Measurements from ENCODE around the gene PTPRT.

DNA sequence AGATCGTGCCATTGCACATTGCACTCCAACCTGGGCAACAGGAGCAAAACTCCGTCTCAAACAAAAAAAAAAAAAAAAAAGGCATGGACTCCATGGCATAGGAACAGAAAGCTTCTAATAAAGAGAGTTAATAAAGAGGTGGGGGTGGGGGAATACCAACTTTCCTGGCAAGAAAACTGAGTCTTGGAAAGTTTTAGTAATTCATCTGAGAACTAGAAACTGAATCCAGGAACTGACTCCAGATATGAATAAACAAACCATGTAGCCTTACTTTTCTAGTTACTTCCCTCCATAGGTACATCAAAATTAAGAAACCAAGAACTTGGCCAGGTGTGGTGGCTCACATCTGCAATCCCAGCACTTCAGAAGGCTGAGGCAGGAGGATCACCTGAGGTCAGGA is 38.5 kb downstream of the PTPRT start:
- TF ChIP-seq, protein P1, sequence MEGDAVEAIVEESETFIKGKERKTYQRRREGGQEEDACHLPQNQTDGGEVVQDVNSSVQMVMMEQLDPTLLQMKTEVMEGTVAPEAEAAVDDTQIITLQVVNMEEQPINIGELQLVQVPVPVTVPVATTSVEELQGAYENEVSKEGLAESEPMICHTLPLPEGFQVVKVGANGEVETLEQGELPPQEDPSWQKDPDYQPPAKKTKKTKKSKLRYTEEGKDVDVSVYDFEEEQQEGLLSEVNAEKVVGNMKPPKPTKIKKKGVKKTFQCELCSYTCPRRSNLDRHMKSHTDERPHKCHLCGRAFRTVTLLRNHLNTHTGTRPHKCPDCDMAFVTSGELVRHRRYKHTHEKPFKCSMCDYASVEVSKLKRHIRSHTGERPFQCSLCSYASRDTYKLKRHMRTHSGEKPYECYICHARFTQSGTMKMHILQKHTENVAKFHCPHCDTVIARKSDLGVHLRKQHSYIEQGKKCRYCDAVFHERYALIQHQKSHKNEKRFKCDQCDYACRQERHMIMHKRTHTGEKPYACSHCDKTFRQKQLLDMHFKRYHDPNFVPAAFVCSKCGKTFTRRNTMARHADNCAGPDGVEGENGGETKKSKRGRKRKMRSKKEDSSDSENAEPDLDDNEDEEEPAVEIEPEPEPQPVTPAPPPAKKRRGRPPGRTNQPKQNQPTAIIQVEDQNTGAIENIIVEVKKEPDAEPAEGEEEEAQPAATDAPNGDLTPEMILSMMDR (IDR thresholded peaks at IDR 0.05 in 2 of 3, conservative IDR thresholded peaks at IDR 0.05 in 1 of 3; ENCODE audit: borderline replicate concordance in 1 of 3, insufficient read depth in 1 of 3, low read depth in 2 of 3, low read length in 2 of 3), result no peak
- no peak for TF ChIP-seq EZH2 (IDR thresholded peaks at IDR 0.05)
- no peak for TF ChIP-seq POLR2A (IDR thresholded peaks at IDR 0.05; ENCODE audit: borderline replicate concordance, extremely low read depth, insufficient read depth, insufficient read length)
- TF ChIP-seq EGR1 (IDR thresholded peaks at IDR 0.05; ENCODE audit: low read depth), result no peak
- TF ChIP-seq, protein P2, sequence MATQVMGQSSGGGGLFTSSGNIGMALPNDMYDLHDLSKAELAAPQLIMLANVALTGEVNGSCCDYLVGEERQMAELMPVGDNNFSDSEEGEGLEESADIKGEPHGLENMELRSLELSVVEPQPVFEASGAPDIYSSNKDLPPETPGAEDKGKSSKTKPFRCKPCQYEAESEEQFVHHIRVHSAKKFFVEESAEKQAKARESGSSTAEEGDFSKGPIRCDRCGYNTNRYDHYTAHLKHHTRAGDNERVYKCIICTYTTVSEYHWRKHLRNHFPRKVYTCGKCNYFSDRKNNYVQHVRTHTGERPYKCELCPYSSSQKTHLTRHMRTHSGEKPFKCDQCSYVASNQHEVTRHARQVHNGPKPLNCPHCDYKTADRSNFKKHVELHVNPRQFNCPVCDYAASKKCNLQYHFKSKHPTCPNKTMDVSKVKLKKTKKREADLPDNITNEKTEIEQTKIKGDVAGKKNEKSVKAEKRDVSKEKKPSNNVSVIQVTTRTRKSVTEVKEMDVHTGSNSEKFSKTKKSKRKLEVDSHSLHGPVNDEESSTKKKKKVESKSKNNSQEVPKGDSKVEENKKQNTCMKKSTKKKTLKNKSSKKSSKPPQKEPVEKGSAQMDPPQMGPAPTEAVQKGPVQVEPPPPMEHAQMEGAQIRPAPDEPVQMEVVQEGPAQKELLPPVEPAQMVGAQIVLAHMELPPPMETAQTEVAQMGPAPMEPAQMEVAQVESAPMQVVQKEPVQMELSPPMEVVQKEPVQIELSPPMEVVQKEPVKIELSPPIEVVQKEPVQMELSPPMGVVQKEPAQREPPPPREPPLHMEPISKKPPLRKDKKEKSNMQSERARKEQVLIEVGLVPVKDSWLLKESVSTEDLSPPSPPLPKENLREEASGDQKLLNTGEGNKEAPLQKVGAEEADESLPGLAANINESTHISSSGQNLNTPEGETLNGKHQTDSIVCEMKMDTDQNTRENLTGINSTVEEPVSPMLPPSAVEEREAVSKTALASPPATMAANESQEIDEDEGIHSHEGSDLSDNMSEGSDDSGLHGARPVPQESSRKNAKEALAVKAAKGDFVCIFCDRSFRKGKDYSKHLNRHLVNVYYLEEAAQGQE (IDR thresholded peaks at IDR 0.05; ENCODE audit: low read depth), result no peak
- no peak for TF ChIP-seq POLR2AphosphoS5 (IDR thresholded peaks at IDR 0.05; ENCODE audit: low read depth, low read length)
- no peak for TF ChIP-seq SIN3A (IDR thresholded peaks at IDR 0.05; ENCODE audit: low read depth)
- no peak for TF ChIP-seq SP1 (IDR thresholded peaks at IDR 0.05; ENCODE audit: low read depth)
- no peak for TF ChIP-seq RAD21 (IDR thresholded peaks at IDR 0.05; ENCODE audit: low read depth)
- TF ChIP-seq ZNF274 (IDR thresholded peaks at IDR 0.05; ENCODE audit: low read depth, low read length), result no peak

All from HCT116 (cell line).